Measurements from ENCODE around the gene RHBDF2. TPM values are rescaled to one million over a fixed set of nuclear protein-coding genes. Genes with fewer than 3 reads are reported as not detected.

Gene RHBDF2
- total RNA-seq, 6 experiments from 2014 or later: 7.1 to 18.6 (median 11.0) TPM

- Histone ChIP-seq H3K27ac (no peak overlapping the region), H3K27me3 (no peaks in the 10 kb centered on the region), H3K36me3 (no peaks in the 10 kb centered on the region), H3K4me1 (peaks cover 0 to 36% (median 7%) of the 10 kb centered on the region in 4 donors), H3K9me3 (no peaks in the 10 kb centered on the region), H3K4me3 (no peak overlapping the region)
- TF ChIP-seq CTCF (IDR thresholded peaks at IDR 0.05) (no peak), POLR2A (IDR thresholded peaks at IDR 0.05) (no peak)
- intact Hi-C loops (cut with DNase I): no loop called here
- no peak for ATAC-seq
- no peak for DNase-seq
- 82% methylated on average over 8 of the region's 10 CpGs for WGBS (ENCODE audit: insufficient coverage, low coverage, low lambda C conversion rate, missing lambda C conversion rate)
Measured at GRCh38 chr17:76542566-76542971, 41.3 kb upstream of the RHBDF2 start.

- no peak overlapping the region for H3K27ac ChIP-seq
- no peak for ATAC-seq
- DNase-seq: no peak
- peaks cover 0 to 29% (median 4%) of the 10 kb centered on the region in 4 donors for H3K4me1 ChIP-seq
- no peak overlapping the region for H3K4me3 ChIP-seq
- H3K9me3 ChIP-seq: no peaks in the 10 kb centered on the region
- H3K27me3 ChIP-seq: no peaks in the 10 kb centered on the region
- intact Hi-C loops (cut with DNase I): no loop called here
- WGBS (ENCODE audit: insufficient coverage, low coverage, low lambda C conversion rate, missing lambda C conversion rate): 74% methylated on average over 8 of the region's 10 CpGs
- no peaks in the 10 kb centered on the region for H3K36me3 ChIP-seq
- TF ChIP-seq CTCF (IDR thresholded peaks at IDR 0.05): no peak
- no peak for TF ChIP-seq POLR2A (IDR thresholded peaks at IDR 0.05)
Measured at GRCh38 chr17:76541739-76542454, 40.7 kb upstream of the RHBDF2 start.

- DNase-seq: peak; percentile 82 to 89 (median 88)
- no peak overlapping the region for H3K27ac ChIP-seq
- peak in 2 of 4 donors; percentile 6 to 10 for TF ChIP-seq CTCF (IDR thresholded peaks at IDR 0.05)
- no peak for TF ChIP-seq POLR2A (IDR thresholded peaks at IDR 0.05)
- no peaks in the 10 kb centered on the region for H3K9me3 ChIP-seq
- no peaks in the 10 kb centered on the region for H3K27me3 ChIP-seq
- ATAC-seq: peak; percentile 90 to 95 (median 92)
- 33% methylated on average over 14 of the region's 27 CpGs for whole genome bisulfite sequencing (ENCODE audit: insufficient coverage, low coverage, low lambda C conversion rate, missing lambda C conversion rate)
- intact Hi-C loops (cut with DNase I): no loop called here
- no peaks in the 10 kb centered on the region for H3K36me3 ChIP-seq
- peaks cover 0 to 24% (median 3%) of the 10 kb centered on the region in 4 donors for H3K4me1 ChIP-seq
- H3K4me3 ChIP-seq: peak overlapping the region in 2 of 3 donors; percentile 26 to 35
Measured at GRCh38 chr17:76540381-76541300, 39.4 kb upstream of the RHBDF2 start.

GRCh38 chr17:76539631-76540271 is 38.5 kb upstream of the RHBDF2 start, which contains the start of gene PRCD:
PRCD (plus strand) TSS chr17:76540044; CDS start chr17:76540142, 98 bp downstream.
- intact Hi-C loops (cut with DNase I): no loop called here
- 100% methylated on average over 2 of the region's 22 CpGs for WGBS (ENCODE audit: insufficient coverage, low coverage, low lambda C conversion rate, missing lambda C conversion rate)
- no peaks in the 10 kb centered on the region for H3K36me3 ChIP-seq
- H3K9me3 ChIP-seq: no peaks in the 10 kb centered on the region
- H3K27ac ChIP-seq: no peak within 1 kb of the TSS
- ATAC-seq: no peak
- peaks cover 0 to 21% (median 3%) of the 10 kb centered on the region in 4 donors for H3K4me1 ChIP-seq
- H3K4me3 ChIP-seq: peak within 1 kb of the TSS in 2 of 3 donors; percentile 26 to 35
- no peaks in the 10 kb centered on the region for H3K27me3 ChIP-seq
- no peak for DNase-seq
- TF ChIP-seq CTCF (IDR thresholded peaks at IDR 0.05) (no peak), POLR2A (IDR thresholded peaks at IDR 0.05) (no peak)
